Neuronal stem cell (in vitro differentiated cells): ENCODE measurements around the gene CPNE4.

Source experiments
- DNase-seq: peaks from one replicate; pipeline ENCODE4 v3.0.0-alpha.2; 2013; ENCODE audit warnings: low spot score
- H2AFZ ChIP-seq: one replicate; pipeline ENCODE4 v1.6.1; 2013; ENCODE audit warnings: mild to moderate bottlenecking, low read length, inconsistent platforms
- H2AK5ac ChIP-seq: 2 replicates; pipeline ENCODE4 v1.6.1; 2013; ENCODE audit warnings: low read depth, mild to moderate bottlenecking, inconsistent platforms, low read length, moderate library complexity, mixed read lengths
- H2BK120ac ChIP-seq: 2 replicates; pipeline ENCODE4 v1.6.1; 2013; ENCODE audit warnings: low read depth, mild to moderate bottlenecking, inconsistent platforms, low read length, moderate library complexity, mixed read lengths
- H2BK12ac ChIP-seq: one replicate; pipeline ENCODE4 v1.6.1; 2013; ENCODE audit warnings: low read length, inconsistent platforms
- H2BK15ac ChIP-seq: 2 replicates; pipeline ENCODE4 v1.6.1; 2013; ENCODE audit warnings: mild to moderate bottlenecking, low read length, inconsistent platforms, mixed read lengths
- H2BK5ac ChIP-seq: one replicate; pipeline ENCODE4 v1.6.1; 2013; ENCODE audit warnings: inconsistent platforms, mild to moderate bottlenecking, low read length, moderate library complexity
- H3K14ac ChIP-seq: one replicate; pipeline ENCODE4 v1.6.1; 2013; ENCODE audit warnings: low read length, inconsistent platforms
- H3K18ac ChIP-seq: 2 replicates; pipeline ENCODE4 v1.6.1; 2013; ENCODE audit warnings: low read length, inconsistent platforms
- H3K23ac ChIP-seq: 2 replicates; pipeline ENCODE4 v1.6.1; 2013; ENCODE audit warnings: low read depth, mild to moderate bottlenecking, mixed read lengths, low read length, inconsistent platforms; ENCODE audit not compliant: poor library complexity
- H3K27ac ChIP-seq: replicated peaks from 3 replicates; pipeline ENCODE4 v1.5.1; 2013; ENCODE audit warnings: low read length, inconsistent platforms
- H3K27me3 ChIP-seq, 3 experiments: 2 replicates each; pipeline ENCODE4 v1.6.1; 2013; ENCODE audit warnings: low read length in 3 of 3, mild to moderate bottlenecking in 2 of 3, inconsistent platforms in 1 of 3, low read depth in 1 of 3, mixed read lengths in 1 of 3, moderate library complexity in 1 of 3; ENCODE audit not compliant: control insufficient read depth in 3 of 3, insufficient read depth in 3 of 3
- H3K36me3 ChIP-seq, 2 donors: replicated peaks in 1 of 2; 2 replicates each; pipeline ENCODE4 v1.6.1; 2013; ENCODE audit warnings: low read length in 2 of 2; ENCODE audit not compliant: control insufficient read depth in 2 of 2, insufficient read depth in 2 of 2
- H3K4ac ChIP-seq: 2 replicates; pipeline ENCODE4 v1.6.1; 2013; ENCODE audit warnings: inconsistent platforms, mild to moderate bottlenecking, low read length, moderate library complexity
- H3K4me1 ChIP-seq, 2 donors: 1 replicate in 1 of 2; 2 replicates in 1 of 2; pipeline ENCODE4 v1.6.1; 2013; ENCODE audit warnings: low read length in 2 of 2, low read depth in 1 of 2; ENCODE audit not compliant: control insufficient read depth in 2 of 2, insufficient read depth in 1 of 2
- H3K4me2 ChIP-seq: one replicate; pipeline ENCODE4 v1.6.1; 2013; ENCODE audit warnings: mild to moderate bottlenecking, low read length, inconsistent platforms; ENCODE audit not compliant: insufficient read depth, poor library complexity, severe bottlenecking
- H3K4me3 ChIP-seq, 2 donors: 2 replicates each; pipeline ENCODE4 v1.5.1; 2013; ENCODE audit warnings: low read length in 2 of 2, mild to moderate bottlenecking in 2 of 2, inconsistent platforms in 1 of 2, moderate library complexity in 1 of 2
- H3K79me1 ChIP-seq: one replicate; pipeline ENCODE4 v1.6.1; 2013; ENCODE audit warnings: low read depth, mild to moderate bottlenecking, inconsistent platforms, low read length, moderate library complexity
- H3K9ac ChIP-seq: one replicate; pipeline ENCODE4 v1.6.1; 2013; ENCODE audit warnings: mild to moderate bottlenecking, low read depth, low read length, inconsistent platforms; ENCODE audit not compliant: poor library complexity
- H3K9me3 ChIP-seq, 2 donors: replicated peaks in 1 of 2; 2 replicates each; pipeline versions ENCODE3 to v1.6.1; 2013; ENCODE audit warnings: low read length in 2 of 2, mild to moderate bottlenecking in 2 of 2, inconsistent platforms in 1 of 2, low read depth in 1 of 2, mixed read lengths in 1 of 2, moderate library complexity in 1 of 2; ENCODE audit not compliant: control insufficient read depth in 2 of 2, insufficient read depth in 1 of 2
- H4K8ac ChIP-seq: one replicate; pipeline ENCODE4 v1.6.1; 2013; ENCODE audit warnings: low read depth, mild to moderate bottlenecking, inconsistent platforms, low read length, moderate library complexity
- H4K91ac ChIP-seq: one replicate; pipeline ENCODE4 v1.6.1; 2013; ENCODE audit warnings: low read length, low read depth, mild to moderate bottlenecking, inconsistent platforms; ENCODE audit not compliant: poor library complexity
- WGBS, 2 donors: extraction: QIAGEN DNeasy Blood & Tissue Kit; methylation state at CpG; one replicate each; pipeline ENCODE4 v1.1.7; 2013; ENCODE audit warnings: missing lambda C conversion rate in 2 of 2, mixed read lengths in 1 of 2; ENCODE audit not compliant: insufficient read length in 2 of 2, insufficient replicate concordance in 1 of 2; ENCODE audit errors: extremely low coverage in 2 of 2; 5-methylcytosine and 5-hydroxymethylcytosine counted together

The CPNE4 gene

GRCh38 chr3:131803113-131803512 lies 231.7 kb downstream of the CPNE4 start:
- H3K9ac ChIP-seq = no peak overlapping the region
- H2BK120ac ChIP-seq = no peak overlapping the region
- H3K36me3 ChIP-seq = no peaks in the 10 kb centered on the region
- no peak overlapping the region for H3K14ac ChIP-seq
- no peaks in the 10 kb centered on the region for H3K79me1 ChIP-seq
- H3K27me3 ChIP-seq = no peaks in the 10 kb centered on the region
- no peak overlapping the region for H3K4me3 ChIP-seq
- no peak overlapping the region for H2BK5ac ChIP-seq
- H2BK12ac ChIP-seq = no peak overlapping the region
- no peak overlapping the region for H2AFZ ChIP-seq
- no peaks in the 10 kb centered on the region for H3K9me3 ChIP-seq
- no peak overlapping the region for H3K18ac ChIP-seq
- DNase-seq = no peak
- H3K4me2 ChIP-seq = no peak overlapping the region
- H2BK15ac ChIP-seq = no peak overlapping the region
- H3K23ac ChIP-seq = no peak overlapping the region
- H3K4me1 ChIP-seq = no peaks in the 10 kb centered on the region
- H3K27ac ChIP-seq = no peak overlapping the region
- no peak overlapping the region for H4K8ac ChIP-seq
- H4K91ac ChIP-seq = no peak overlapping the region
- no peak overlapping the region for H2AK5ac ChIP-seq
- H3K4ac ChIP-seq = no peak overlapping the region
- WGBS, 2 donors = no CpG with 5 or more reads among the region's 1 CpG

- Histone ChIP-seq H4K8ac (no peak overlapping the region), H3K23ac (no peak overlapping the region), H2BK12ac (no peak overlapping the region), H2BK120ac (no peak overlapping the region), H2BK15ac (no peak overlapping the region), H2AK5ac (no peak overlapping the region), H4K91ac (no peak overlapping the region), H3K9ac (no peak overlapping the region), H2AFZ (no peak overlapping the region), H3K27ac (no peak overlapping the region), H3K27me3 (no peaks in the 10 kb centered on the region), H3K9me3 (no peaks in the 10 kb centered on the region), H3K36me3 (no peaks in the 10 kb centered on the region), H2BK5ac (no peak overlapping the region), H3K4me3 (no peak overlapping the region), H3K4me1 (peaks cover 0 to 4% of the 10 kb centered on the region in 2 donors), H3K79me1 (no peaks in the 10 kb centered on the region), H3K14ac (no peak overlapping the region), H3K4me2 (no peak overlapping the region), H3K18ac (no peak overlapping the region), H3K4ac (no peak overlapping the region)
- DNase-seq = no peak
- WGBS, 2 donors = no CpG with 5 or more reads among the region's 3 CpGs
These were observed 232.8 kb downstream of the CPNE4 start for GRCh38 chr3:131802029-131802428.

GRCh38 chr3:131801566-131801965 lies 233.2 kb downstream of the CPNE4 start:
- H3K9ac ChIP-seq = no peak overlapping the region

GRCh38 chr3:131797776-131798175 lies 237.0 kb downstream of the CPNE4 start:
- Histone ChIP-seq H3K27me3 (no peaks in the 10 kb centered on the region), H2BK120ac (no peak overlapping the region), H3K4me1 (peaks cover 2 to 16% of the 10 kb centered on the region in 2 donors), H3K4ac (no peak overlapping the region), H4K8ac (no peak overlapping the region), H3K4me3 (no peak overlapping the region), H3K79me1 (no peaks in the 10 kb centered on the region), H3K27ac (no peak overlapping the region), H2BK15ac (no peak overlapping the region), H3K9ac (no peak overlapping the region), H4K91ac (no peak overlapping the region), H2AFZ (no peak overlapping the region), H2AK5ac (no peak overlapping the region), H3K36me3 (no peaks in the 10 kb centered on the region), H3K4me2 (no peak overlapping the region), H2BK12ac (no peak overlapping the region), H3K14ac (no peak overlapping the region), H3K23ac (no peak overlapping the region), H3K9me3 (no peaks in the 10 kb centered on the region), H2BK5ac (no peak overlapping the region), H3K18ac (no peak overlapping the region)
- no peak for DNase-seq
- WGBS, 2 donors = no CpG with 5 or more reads among the region's 1 CpG

More at GRCh38 chr3:131801566-131801965, 233.2 kb downstream of the CPNE4 start:
- Histone ChIP-seq H3K4me1 (peaks cover 1 to 8% of the 10 kb centered on the region in 2 donors), H2BK15ac (no peak overlapping the region), H3K14ac (no peak overlapping the region), H3K4ac (no peak overlapping the region), H3K9me3 (no peaks in the 10 kb centered on the region), H3K18ac (no peak overlapping the region), H2BK12ac (no peak overlapping the region), H2AK5ac (no peak overlapping the region), H3K4me3 (no peak overlapping the region), H3K4me2 (no peak overlapping the region), H4K8ac (no peak overlapping the region), H3K79me1 (no peaks in the 10 kb centered on the region), H3K27ac (no peak overlapping the region), H3K23ac (no peak overlapping the region), H2BK120ac (no peak overlapping the region), H2AFZ (no peak overlapping the region), H4K91ac (no peak overlapping the region), H3K36me3 (no peaks in the 10 kb centered on the region), H3K27me3 (no peaks in the 10 kb centered on the region), H2BK5ac (no peak overlapping the region)
- DNase-seq = no peak
- no CpG with 5 or more reads among the region's 4 CpGs for WGBS, 2 donors
